Skin of body (tissue), 2 donors: Measurements from ENCODE around the gene CHST9. TPM values are rescaled to one million over a fixed set of nuclear protein-coding genes. Genes with fewer than 3 reads are reported as not detected.
"Not testable (repeated sequence)": the region's sequence is repeated elsewhere in the genome, so short reads cannot be mapped to it uniquely, and the experiment has no call there.

Experiments
- DNase-seq: peaks from one replicate; lab custom pipeline; 2025; lab: John Stamatoyannopoulos, UW
- total RNA-seq: library from RNA; depleted of rRNA; stranded (reverse); fragments of >200 nt; gene quantifications from one replicate; pipeline ENCODE4 v1.2.3, GENCODE V29; 2014

CHST9 gene
- total RNA-seq, 1 donor from 2014 or later, result 0.39 TPM

GRCh38 chr18:27104743-27105142 is 80.4 kb downstream of the CHST9 start:
- DNase-seq, result no peak

- no peak for DNase-seq
These were observed 90.5 kb downstream of the CHST9 start for GRCh38 chr18:27094621-27095020.

DNA sequence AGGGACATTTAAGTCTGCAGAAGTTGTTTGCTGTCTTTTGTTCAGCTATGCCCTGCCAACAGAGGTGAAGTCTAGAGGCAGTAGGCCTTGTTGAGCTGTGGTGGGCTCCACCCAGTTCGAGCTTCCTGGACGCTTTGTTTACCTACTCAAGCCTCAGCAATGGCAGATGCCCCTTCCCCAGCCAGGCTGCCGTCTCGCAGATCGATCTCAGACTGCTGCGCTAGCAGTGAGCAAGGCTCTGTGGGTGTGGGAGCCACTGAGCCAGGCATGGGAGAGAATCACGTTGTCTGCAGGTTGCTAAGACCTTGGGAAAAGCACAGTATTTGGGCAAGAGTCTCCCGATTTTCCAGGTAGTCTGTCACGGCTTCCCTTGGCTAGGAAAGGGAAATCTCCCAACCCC is 91.8 kb downstream of the CHST9 start:
- DNase-seq, result not testable (repeated sequence)

GRCh38 chr18:27081701-27082100 is 103.4 kb downstream of the CHST9 start:
- DNase-seq, result no peak

- DNase-seq, result no peak
These were observed 109.3 kb downstream of the CHST9 start for GRCh38 chr18:27075828-27076227.

GRCh38 chr18:27073404-27073830 is 111.7 kb downstream of the CHST9 start:
- DNase-seq, result no peak

DNA sequence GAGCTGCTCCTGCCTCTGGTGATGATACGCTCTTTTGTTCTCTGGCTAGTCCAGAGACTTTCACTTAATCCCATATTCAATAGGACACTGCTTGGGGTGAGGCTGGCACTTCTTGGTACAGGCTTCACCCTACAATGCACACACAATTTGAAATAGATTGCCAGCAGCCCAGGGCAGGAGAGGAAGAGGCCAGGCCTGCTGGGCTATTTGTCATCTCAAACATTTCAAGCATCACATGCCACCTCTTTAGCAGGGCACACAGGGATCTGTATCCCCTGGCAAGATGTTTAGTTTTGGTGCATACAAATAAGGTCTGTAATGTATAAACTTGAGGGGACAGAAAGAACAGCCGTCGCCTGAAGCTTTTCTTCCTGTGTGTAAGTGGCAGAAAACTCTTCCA is 120.4 kb downstream of the CHST9 start:
- DNase-seq, result no peak

DNA sequence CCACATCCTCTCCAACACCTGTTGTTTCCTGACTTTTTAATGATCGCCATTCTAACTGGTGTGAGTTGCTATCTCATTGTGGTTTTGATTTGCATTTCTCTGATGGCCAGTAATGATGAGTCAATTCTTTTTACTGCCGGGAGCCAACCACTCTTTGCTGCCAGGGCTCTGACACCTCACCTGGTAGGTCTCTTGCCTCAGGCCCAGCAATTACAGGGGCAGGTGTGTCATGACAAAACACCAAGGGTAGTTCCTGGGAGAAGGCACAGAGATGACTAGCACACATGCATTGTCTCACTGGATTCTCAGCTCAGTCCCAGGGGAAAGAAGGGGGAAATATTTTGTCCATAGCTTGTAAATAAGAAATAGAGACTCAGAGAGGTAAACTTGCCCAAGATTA is 122.3 kb downstream of the CHST9 start:
- DNase-seq, result no peak

GRCh38 chr18:27061488-27062095 is 123.5 kb downstream of the CHST9 start:
- DNase-seq, result no peak

DNA sequence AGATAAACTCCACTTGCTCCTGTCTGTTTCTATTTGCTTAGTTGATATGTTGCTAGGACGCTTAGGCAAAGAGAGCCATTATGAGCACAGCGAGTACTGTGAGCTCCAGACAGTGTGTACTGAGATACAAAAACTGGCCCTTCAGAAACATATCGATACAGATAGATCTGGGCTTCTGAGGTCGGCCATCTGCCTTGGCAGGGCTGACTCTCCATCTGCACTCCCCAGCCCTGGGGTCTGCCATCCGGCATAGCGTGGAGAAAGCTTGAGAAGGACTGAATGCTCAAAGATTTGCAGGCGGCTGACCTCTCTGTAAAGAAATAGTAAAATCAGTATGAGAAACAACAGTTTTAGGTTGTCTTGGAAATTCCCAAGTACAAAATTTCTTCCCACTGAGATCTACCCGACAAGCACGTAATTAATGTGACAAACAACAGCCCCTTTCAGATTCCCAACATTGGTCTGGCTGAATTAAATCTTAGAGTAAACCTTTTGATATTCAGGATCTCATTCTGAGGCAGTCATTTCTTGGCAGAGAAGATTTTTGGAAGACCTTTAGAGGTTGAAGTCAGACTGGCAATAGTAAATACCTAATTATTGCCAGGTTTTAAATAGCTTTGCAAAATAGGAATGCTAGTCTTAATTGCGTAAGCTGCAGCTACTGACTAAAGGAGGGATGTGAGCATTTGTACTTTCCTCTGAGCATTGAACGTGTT is 127.4 kb downstream of the CHST9 start:
- DNase-seq, result no peak

DNA sequence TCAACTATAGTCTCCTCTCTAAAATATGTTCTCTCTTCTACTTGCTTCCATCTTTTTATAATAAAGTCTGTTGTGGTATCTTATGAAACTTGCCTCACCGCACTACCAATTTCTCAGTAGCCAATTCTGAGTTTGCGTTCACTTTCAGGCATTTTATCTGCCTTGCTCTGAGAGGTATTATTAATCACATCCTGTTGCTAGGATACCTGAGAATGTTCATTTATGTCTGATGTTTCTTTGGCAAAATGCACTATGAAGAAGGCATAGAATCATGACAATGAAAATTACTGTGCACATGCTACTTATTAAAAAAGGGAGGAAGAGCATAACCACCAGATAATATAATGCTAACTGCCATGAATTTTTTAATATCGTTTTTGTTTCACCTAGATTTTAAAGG is 130.2 kb downstream of the CHST9 start:
- DNase-seq, result no peak

GRCh38 chr18:27049969-27050368 is 135.1 kb downstream of the CHST9 start:
- DNase-seq, result no peak

- no peak for DNase-seq
These were observed 139.8 kb downstream of the CHST9 start for GRCh38 chr18:27045342-27045741.

DNA sequence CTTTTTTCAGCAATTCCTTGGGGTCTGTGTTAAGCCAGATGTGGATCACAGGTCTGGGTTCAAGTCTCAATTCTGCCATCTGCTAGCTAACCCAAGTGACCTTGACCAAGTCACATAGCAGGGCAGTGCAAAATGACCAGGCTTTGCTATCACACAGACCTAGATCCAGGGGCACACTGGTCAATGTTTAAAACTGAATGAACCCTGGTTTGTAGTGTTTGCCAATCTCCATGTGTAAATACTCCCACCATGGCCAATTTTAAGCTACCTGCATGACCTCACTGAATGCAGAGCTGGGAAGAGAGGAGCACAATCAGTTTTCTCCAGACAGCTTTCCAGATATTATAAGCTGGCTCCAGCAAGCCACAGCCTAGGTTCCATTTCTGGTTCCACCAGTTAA is 142.9 kb downstream of the CHST9 start:
- DNase-seq, result no peak

GRCh38 chr18:27040796-27041195 is 144.3 kb downstream of the CHST9 start:
- DNase-seq, result no peak

GRCh38 chr18:27033722-27034121 is 151.4 kb downstream of the CHST9 start:
- no peak for DNase-seq

DNA sequence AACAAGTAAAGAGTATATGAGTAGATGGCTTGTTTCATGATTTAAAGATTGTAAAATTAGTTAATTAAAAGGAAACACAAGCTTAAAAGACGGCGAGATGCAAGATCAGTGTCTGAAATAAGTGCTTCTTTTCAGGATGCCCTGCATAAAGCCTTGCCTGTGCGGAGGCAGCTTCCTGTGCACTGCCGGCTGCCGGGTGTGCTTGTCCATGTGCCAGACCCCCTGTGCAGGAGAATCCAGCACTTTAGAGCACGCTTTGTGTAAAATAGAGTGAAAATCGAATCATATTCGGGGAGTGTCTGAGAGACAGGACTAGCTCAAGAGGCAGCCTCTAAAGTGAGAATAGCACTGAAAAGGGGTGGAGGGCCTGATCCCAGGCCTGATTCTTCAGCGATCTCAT is 154.7 kb downstream of the CHST9 start:
- DNase-seq, result no peak

DNA sequence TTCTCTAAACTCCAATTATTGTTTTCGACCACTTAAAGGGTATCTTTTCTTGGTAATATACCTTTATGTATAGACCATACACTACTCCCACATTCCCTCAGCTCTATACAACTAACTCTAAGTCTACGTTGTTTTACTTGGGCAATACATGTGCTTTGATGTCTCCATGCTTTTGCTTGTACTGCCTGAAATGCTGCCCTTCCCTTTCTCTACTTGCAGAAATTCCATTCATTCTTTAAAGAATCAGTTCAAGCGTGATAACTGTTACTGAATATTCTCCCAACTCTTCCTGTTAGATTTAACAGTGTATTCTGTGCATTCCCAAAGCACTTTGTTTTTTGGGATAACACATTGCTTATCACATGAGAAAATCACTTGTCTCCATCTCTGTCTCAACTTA is 162.6 kb downstream of the CHST9 start:
- no peak for DNase-seq

GRCh38 chr18:27017901-27018500 is 167.1 kb downstream of the CHST9 start:
- no peak for DNase-seq

GRCh38 chr18:27014841-27015240 is 170.3 kb downstream of the CHST9 start:
- DNase-seq, result no peak

- DNase-seq, result no peak
These were observed 174.3 kb downstream of the CHST9 start for GRCh38 chr18:27010784-27011183.

DNA sequence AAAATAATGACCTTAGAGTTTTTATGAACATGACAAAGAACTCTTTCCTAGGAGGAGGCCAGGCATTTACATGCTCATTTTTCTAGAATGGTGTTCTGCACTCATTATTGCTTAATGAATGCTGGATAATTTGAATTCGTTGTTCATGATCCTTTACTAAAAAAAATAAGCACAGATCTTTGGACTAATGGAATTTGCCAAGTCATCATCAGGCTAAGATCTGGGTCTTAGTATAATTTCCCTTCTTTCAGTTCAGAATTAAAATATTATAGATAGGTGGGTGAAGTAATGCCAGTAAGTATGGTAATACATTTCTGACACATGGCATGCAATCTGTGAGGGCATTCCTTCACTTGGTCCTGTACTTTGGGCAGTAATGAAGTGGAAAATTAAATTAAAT is 175.8 kb downstream of the CHST9 start:
- DNase-seq, result no peak

DNA sequence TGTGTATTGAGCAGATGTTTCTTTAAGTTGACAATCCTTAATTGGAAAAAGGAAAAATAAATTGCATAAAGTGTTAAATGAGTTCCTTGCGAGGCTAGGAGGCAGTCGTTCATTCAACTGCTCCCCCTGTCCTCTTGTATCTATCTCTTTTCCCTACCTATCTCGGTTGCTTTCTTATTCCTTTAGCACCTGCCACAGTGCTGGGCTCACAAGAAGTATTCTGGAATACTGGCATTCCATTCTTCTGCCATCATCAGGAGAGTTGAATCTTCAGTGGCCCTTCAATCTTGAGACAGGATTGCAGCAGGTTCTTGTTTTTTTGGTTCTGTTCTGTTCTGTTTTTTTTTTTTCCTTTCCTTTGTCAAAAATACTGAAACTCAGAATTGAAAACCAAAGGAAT is 176.5 kb downstream of the CHST9 start:
- DNase-seq, result no peak
